Liver (tissue), 9 donors: ENCODE measurements around the gene CD14. TPM values are rescaled to one million over a fixed set of nuclear protein-coding genes. Genes with fewer than 3 reads are reported as not detected.

Experiments
- DNase-seq: peaks from one replicate; pipeline ENCODE4 v3.0.0-alpha.2; 2017; ENCODE audit warnings: low spot score
- H3K27ac ChIP-seq, 2 donors: one replicate each; pipeline ENCODE4 v1.7.0; 2013; ENCODE audit warnings: inconsistent platforms in 2 of 2, low read length in 2 of 2, control low read depth in 1 of 2, low read depth in 1 of 2, mild to moderate bottlenecking in 1 of 2
- H3K27me3 ChIP-seq, 4 donors: one replicate each; pipeline versions ENCODE4 v1.6.1 to v1.7.0; 2013; ENCODE audit warnings: low read length in 3 of 4, inconsistent platforms in 1 of 4, mild to moderate bottlenecking in 1 of 4, moderate library complexity in 1 of 4; ENCODE audit not compliant: control insufficient read depth in 4 of 4, insufficient read depth in 4 of 4
- H3K36me3 ChIP-seq, 4 donors: one replicate each; pipeline versions ENCODE4 v1.6.1 to v1.7.0; 2013; ENCODE audit warnings: low read length in 3 of 4, mild to moderate bottlenecking in 3 of 4, low read depth in 1 of 4, moderate library complexity in 1 of 4; ENCODE audit not compliant: control insufficient read depth in 4 of 4, insufficient read depth in 3 of 4
- H3K4me1 ChIP-seq, 4 donors: one replicate each; pipeline versions ENCODE4 v1.6.1 to v1.7.0; 2013; ENCODE audit warnings: low read length in 3 of 4, mild to moderate bottlenecking in 3 of 4, moderate library complexity in 1 of 4; ENCODE audit not compliant: control insufficient read depth in 4 of 4, insufficient read depth in 4 of 4
- H3K4me3 ChIP-seq, 3 donors: one replicate each; pipeline versions ENCODE4 v1.6.1 to v1.7.0; 2013; ENCODE audit warnings: low read length in 3 of 3, control low read depth in 1 of 3, low read depth in 1 of 3, mild to moderate bottlenecking in 1 of 3
- H3K9ac ChIP-seq, 2 donors: one replicate each; pipeline ENCODE4 v1.7.0; 2013; ENCODE audit warnings: low read length in 2 of 2, mild to moderate bottlenecking in 2 of 2, moderate library complexity in 2 of 2, control low read depth in 1 of 2, low read depth in 1 of 2
- H3K9me3 ChIP-seq, 4 donors: one replicate each; pipeline versions ENCODE4 v1.6.1 to v1.7.0; 2013; ENCODE audit warnings: low read length in 3 of 4; ENCODE audit not compliant: control insufficient read depth in 4 of 4
- FOXA1 ChIP-seq: IDR thresholded peaks from 2 replicates; pipeline ENCODE4 v1.6.1; 2016; ENCODE audit warnings: antibody characterized with exemption
- FOXA2 ChIP-seq: IDR thresholded peaks from 2 replicates; pipeline ENCODE4 v1.6.1; 2016; ENCODE audit warnings: antibody characterized with exemption
- GABPA ChIP-seq, 2 donors: IDR thresholded peaks in 1 of 2; conservative IDR thresholded peaks in 1 of 2; 2 replicates each; pipeline ENCODE4 v1.6.1; 2016; ENCODE audit warnings: antibody characterized with exemption in 2 of 2, mild to moderate bottlenecking in 1 of 2, moderate library complexity in 1 of 2
- HNF4A ChIP-seq, 2 donors: conservative IDR thresholded peaks; 2 replicates each; pipeline ENCODE4 v1.6.1; 2016; ENCODE audit warnings: antibody characterized with exemption in 2 of 2, mild to moderate bottlenecking in 2 of 2
- HNF4G ChIP-seq: IDR thresholded peaks from 2 replicates; pipeline ENCODE4 v1.6.1; 2016; ENCODE audit warnings: antibody characterized with exemption
- JUND ChIP-seq, 2 donors: IDR thresholded peaks; 2 replicates each; pipeline ENCODE4 v1.6.1; 2016; ENCODE audit warnings: antibody characterized with exemption in 2 of 2
- NR2F2 ChIP-seq: IDR thresholded peaks from 2 replicates; pipeline ENCODE4 v1.6.1; 2016; ENCODE audit warnings: antibody characterized with exemption
- RAD21 ChIP-seq, 2 donors: IDR thresholded peaks; 2 replicates each; pipeline ENCODE4 v1.6.1; 2016; ENCODE audit warnings: antibody characterized with exemption in 2 of 2, mild to moderate bottlenecking in 2 of 2
- RXRA ChIP-seq, 2 donors: IDR thresholded peaks; 2 replicates each; pipeline ENCODE4 v1.6.1; 2017 to 2018; ENCODE audit warnings: antibody characterized with exemption in 2 of 2, mild to moderate bottlenecking in 1 of 2
- SP1 ChIP-seq: IDR thresholded peaks from 2 replicates; pipeline ENCODE4 v1.6.1; 2018; ENCODE audit warnings: antibody characterized with exemption, mild to moderate bottlenecking
- TAF1 ChIP-seq: conservative IDR thresholded peaks from 2 replicates; pipeline ENCODE4 v1.6.1; 2016; ENCODE audit warnings: antibody characterized with exemption, mild to moderate bottlenecking
- YY1 ChIP-seq: IDR thresholded peaks from 2 replicates; pipeline ENCODE4 v1.6.1; 2016; ENCODE audit warnings: antibody characterized with exemption, mild to moderate bottlenecking
- WGBS: extraction: QIAGEN DNeasy Blood & Tissue Kit; methylation state at CpG from one replicate; pipeline ENCODE4 v1.1.7; 2013; 5-methylcytosine and 5-hydroxymethylcytosine counted together
- polyA plus RNA-seq, 2 donors: library from polyadenylated mRNA; stranded (reverse) in 1 of 2; unstranded in 1 of 2; fragments of 200-250 nt in 1 of 2; fragments of >200 nt in 1 of 2; fragmentation: Nextera tagmentation in 1 of 2; extraction: Ambion mirVana in 1 of 2; gene quantifications; one replicate each; pipeline versions ENCODE4 v1.2.1 to v1.2.3, GENCODE V29; 2013 to 2015
- total RNA-seq, 2 donors: library from RNA; depleted of rRNA; stranded (reverse); fragments of >200 nt; gene quantifications; one replicate each; pipeline ENCODE4 v1.2.3, GENCODE V29; 2014
- TF ChIP-seq, protein P1 (sequence below): fragments of 150-350 bp; IDR thresholded peaks from 2 replicates; pipeline ENCODE4 v1.5.1; 2017; ENCODE audit warnings: improper control_type of control experiment, low read depth, low read length; ENCODE audit not compliant: missing input control
- TF ChIP-seq, protein P2 (sequence below): IDR thresholded peaks from 2 replicates; pipeline ENCODE4 v1.6.1; 2016; ENCODE audit warnings: antibody characterized with exemption
- TF ChIP-seq, protein P3 (sequence below): IDR thresholded peaks from 2 replicates; pipeline ENCODE4 v1.6.1; 2016; ENCODE audit warnings: antibody characterized with exemption, mild to moderate bottlenecking
- TF ChIP-seq, protein P4 (sequence below): IDR thresholded peaks from 2 replicates; pipeline ENCODE4 v1.6.1; 2016; ENCODE audit warnings: antibody characterized with exemption
- TF ChIP-seq, protein P5 (sequence below): IDR thresholded peaks from 2 replicates; pipeline ENCODE4 v1.6.1; 2016; ENCODE audit warnings: antibody characterized with exemption
- donor health status: healthy.
- donor health status: healthy.
- donor health status: healthy.
- donor health status: healthy.
- donor health status: healthy.

Gene CD14
- total and polyA plus RNA-seq, 4 donors: 61.0 to 343 (median 287) TPM

DNA sequence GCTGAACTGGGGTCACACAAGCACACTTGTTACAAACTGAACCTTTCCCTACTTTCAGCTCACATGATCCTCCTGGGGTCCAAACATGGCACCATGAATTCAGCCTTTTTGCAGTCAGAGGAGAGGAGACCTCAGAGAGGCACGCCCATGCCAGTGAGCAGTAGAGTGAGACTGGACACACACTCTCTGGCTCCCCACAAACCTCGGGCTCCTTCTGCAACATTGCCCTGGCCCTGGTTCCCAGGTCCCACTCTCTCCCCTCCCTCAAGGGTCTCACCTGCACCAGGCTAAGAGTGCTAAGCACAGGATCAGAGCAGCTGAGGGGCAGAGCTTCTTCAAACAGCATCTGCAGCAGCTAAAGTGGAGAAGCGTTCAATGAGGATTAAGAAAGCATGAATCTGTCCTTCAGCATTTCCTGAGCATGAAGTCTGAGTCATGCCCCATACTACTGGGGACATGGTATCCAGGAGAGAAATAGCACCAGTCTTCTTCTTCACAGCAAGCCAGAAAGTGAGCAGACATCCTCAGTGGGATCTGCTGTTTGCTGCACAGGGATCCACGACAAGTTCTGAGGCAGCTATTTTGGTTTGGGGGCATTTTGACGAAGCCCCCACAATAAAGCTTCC, 41.1 kb downstream of the CD14 start (continued):
- TF ChIP-seq, protein P1, sequence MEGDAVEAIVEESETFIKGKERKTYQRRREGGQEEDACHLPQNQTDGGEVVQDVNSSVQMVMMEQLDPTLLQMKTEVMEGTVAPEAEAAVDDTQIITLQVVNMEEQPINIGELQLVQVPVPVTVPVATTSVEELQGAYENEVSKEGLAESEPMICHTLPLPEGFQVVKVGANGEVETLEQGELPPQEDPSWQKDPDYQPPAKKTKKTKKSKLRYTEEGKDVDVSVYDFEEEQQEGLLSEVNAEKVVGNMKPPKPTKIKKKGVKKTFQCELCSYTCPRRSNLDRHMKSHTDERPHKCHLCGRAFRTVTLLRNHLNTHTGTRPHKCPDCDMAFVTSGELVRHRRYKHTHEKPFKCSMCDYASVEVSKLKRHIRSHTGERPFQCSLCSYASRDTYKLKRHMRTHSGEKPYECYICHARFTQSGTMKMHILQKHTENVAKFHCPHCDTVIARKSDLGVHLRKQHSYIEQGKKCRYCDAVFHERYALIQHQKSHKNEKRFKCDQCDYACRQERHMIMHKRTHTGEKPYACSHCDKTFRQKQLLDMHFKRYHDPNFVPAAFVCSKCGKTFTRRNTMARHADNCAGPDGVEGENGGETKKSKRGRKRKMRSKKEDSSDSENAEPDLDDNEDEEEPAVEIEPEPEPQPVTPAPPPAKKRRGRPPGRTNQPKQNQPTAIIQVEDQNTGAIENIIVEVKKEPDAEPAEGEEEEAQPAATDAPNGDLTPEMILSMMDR: no peak

DNA sequence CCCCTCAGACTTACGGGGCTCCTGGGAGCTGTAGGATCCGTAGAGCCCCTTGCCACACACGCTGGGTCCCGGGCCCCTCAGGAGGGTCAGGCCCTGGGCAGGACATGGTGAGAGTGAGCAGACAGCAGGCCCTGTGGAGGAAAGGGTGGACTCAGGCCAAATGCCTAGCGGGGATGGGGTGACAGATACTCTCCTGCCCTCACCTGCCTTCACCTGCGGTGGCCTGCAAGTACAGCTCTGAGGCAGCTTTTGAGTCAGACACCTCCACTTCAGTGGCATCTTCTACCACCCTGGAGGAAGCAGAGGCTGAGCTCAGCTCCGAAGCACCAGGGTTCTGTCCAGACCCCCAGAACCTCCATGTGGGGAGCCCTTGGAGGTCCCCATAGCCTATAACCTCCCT, 42.1 kb downstream of the CD14 start:
- WGBS: 95% methylated on average over 7 of the region's 7 CpGs
- H3K9me3 ChIP-seq: no peaks in the 10 kb centered on the region
- H3K4me1 ChIP-seq: peaks cover 6 to 15% (median 13%) of the 10 kb centered on the region in 4 donors
- H3K4me3 ChIP-seq: no peak overlapping the region
- DNase-seq: no peak
- TF ChIP-seq HNF4A (conservative IDR thresholded peaks at IDR 0.05) (no peak), RXRA (IDR thresholded peaks at IDR 0.05) (no peak), NR2F2 (no peak), GABPA (IDR thresholded peaks at IDR 0.05 in 1 of 2, conservative IDR thresholded peaks at IDR 0.05 in 1 of 2) (no peak), JUND (IDR thresholded peaks at IDR 0.05) (no peak), FOXA1 (no peak), HNF4G (no peak), SP1 (no peak)
- TF ChIP-seq, protein P2, sequence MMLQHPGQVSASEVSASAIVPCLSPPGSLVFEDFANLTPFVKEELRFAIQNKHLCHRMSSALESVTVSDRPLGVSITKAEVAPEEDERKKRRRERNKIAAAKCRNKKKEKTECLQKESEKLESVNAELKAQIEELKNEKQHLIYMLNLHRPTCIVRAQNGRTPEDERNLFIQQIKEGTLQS: no peak
- TF ChIP-seq, protein P3, sequence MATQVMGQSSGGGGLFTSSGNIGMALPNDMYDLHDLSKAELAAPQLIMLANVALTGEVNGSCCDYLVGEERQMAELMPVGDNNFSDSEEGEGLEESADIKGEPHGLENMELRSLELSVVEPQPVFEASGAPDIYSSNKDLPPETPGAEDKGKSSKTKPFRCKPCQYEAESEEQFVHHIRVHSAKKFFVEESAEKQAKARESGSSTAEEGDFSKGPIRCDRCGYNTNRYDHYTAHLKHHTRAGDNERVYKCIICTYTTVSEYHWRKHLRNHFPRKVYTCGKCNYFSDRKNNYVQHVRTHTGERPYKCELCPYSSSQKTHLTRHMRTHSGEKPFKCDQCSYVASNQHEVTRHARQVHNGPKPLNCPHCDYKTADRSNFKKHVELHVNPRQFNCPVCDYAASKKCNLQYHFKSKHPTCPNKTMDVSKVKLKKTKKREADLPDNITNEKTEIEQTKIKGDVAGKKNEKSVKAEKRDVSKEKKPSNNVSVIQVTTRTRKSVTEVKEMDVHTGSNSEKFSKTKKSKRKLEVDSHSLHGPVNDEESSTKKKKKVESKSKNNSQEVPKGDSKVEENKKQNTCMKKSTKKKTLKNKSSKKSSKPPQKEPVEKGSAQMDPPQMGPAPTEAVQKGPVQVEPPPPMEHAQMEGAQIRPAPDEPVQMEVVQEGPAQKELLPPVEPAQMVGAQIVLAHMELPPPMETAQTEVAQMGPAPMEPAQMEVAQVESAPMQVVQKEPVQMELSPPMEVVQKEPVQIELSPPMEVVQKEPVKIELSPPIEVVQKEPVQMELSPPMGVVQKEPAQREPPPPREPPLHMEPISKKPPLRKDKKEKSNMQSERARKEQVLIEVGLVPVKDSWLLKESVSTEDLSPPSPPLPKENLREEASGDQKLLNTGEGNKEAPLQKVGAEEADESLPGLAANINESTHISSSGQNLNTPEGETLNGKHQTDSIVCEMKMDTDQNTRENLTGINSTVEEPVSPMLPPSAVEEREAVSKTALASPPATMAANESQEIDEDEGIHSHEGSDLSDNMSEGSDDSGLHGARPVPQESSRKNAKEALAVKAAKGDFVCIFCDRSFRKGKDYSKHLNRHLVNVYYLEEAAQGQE: no peak
- TF ChIP-seq, protein P4, sequence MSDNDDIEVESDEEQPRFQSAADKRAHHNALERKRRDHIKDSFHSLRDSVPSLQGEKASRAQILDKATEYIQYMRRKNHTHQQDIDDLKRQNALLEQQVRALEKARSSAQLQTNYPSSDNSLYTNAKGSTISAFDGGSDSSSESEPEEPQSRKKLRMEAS: no peak
- no peak overlapping the region for H3K27ac ChIP-seq
- H3K27me3 ChIP-seq: no peaks in the 10 kb centered on the region
- H3K36me3 ChIP-seq: no peaks in the 10 kb centered on the region
- no peak overlapping the region for H3K9ac ChIP-seq

DNA sequence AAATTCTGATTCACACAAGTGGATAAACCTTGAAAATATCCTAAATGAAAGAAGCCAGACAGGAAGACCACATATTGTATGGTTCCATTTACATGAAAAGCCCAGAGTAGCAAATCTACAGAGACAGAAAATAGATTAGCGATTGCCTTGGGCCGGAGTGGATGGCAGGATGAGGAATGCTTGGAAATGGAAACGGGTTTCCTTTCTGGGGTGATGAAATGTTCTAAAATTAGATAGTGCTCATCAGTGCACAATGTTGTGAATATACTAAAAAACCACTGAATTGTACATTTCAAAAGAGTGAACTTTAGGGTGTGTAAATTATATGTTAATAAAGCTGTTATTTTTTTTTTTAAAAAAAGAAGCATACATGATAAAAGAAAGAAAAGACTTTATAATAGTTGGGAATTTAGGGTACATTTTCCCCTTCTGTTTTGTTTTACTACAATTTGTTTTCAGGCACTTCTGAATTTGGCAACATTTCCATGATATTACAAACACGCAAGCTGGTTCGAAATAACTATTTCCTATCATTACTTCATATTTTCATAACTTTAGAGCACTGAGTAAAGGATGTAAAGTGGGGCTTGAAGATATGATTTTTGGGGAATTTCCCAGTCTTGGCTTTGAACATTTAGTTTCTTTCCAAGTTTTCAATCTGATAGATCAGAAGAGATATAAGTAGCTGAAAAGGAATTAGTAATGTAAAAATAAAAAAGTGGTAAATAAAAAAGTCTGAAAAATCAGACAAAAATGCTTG, 44.5 kb downstream of the CD14 start:
- H3K27me3 ChIP-seq: no peaks in the 10 kb centered on the region
- DNase-seq: no peak
- no peak overlapping the region for H3K4me3 ChIP-seq
- 70% methylated on average over 5 of the region's 5 CpGs for WGBS
- H3K9me3 ChIP-seq: no peaks in the 10 kb centered on the region
- H3K36me3 ChIP-seq: no peaks in the 10 kb centered on the region
- peak overlapping the region; percentile 20 to 52 for H3K27ac ChIP-seq
- no peaks in the 10 kb centered on the region for H3K4me1 ChIP-seq
- H3K9ac ChIP-seq: no peak overlapping the region
- TF ChIP-seq RXRA (IDR thresholded peaks at IDR 0.05) (no peak), FOXA2 (no peak), HNF4G (no peak), YY1 (no peak), TAF1 (no peak), FOXA1 (no peak), RAD21 (IDR thresholded peaks at IDR 0.05) (no peak), NR2F2 (no peak), SP1 (no peak)
- TF ChIP-seq, protein P3: no peak
- TF ChIP-seq, protein P2: no peak
- TF ChIP-seq, protein P5, sequence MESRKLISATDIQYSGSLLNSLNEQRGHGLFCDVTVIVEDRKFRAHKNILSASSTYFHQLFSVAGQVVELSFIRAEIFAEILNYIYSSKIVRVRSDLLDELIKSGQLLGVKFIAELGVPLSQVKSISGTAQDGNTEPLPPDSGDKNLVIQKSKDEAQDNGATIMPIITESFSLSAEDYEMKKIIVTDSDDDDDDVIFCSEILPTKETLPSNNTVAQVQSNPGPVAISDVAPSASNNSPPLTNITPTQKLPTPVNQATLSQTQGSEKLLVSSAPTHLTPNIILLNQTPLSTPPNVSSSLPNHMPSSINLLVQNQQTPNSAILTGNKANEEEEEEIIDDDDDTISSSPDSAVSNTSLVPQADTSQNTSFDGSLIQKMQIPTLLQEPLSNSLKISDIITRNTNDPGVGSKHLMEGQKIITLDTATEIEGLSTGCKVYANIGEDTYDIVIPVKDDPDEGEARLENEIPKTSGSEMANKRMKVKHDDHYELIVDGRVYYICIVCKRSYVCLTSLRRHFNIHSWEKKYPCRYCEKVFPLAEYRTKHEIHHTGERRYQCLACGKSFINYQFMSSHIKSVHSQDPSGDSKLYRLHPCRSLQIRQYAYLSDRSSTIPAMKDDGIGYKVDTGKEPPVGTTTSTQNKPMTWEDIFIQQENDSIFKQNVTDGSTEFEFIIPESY: no peak
